Type B pancreatic cell (in vitro differentiated cells): ENCODE measurements around the gene LRRC74B. TPM values are rescaled to one million over a fixed set of nuclear protein-coding genes. Genes with fewer than 3 reads are reported as not detected.
A peak's percentile ranks its signal among the peaks of the same experiment; 100 is the strongest.

ENCODE experiments used
- DNase-seq: peaks from one replicate; pipeline ENCODE4 v3.0.0; 2021; ENCODE audit warnings: mixed read lengths; ENCODE audit not compliant: unreplicated experiment; ENCODE audit errors: extremely low spot score
- H3K27ac Mint-ChIP-seq: 2 replicates; pipeline ENCODE4 v1.8.0; 2021; ENCODE audit warnings: mild to moderate bottlenecking, mixed read lengths
- H3K27me3 Mint-ChIP-seq: 2 replicates; pipeline ENCODE4 v1.8.0; 2021; ENCODE audit warnings: mixed read lengths
- H3K36me3 Mint-ChIP-seq: 2 replicates; pipeline ENCODE4 v1.8.0; 2021; ENCODE audit warnings: mixed read lengths
- H3K4me1 Mint-ChIP-seq: one replicate; pipeline ENCODE4 v1.8.0; 2021; ENCODE audit warnings: mixed read lengths; ENCODE audit not compliant: unreplicated experiment
- H3K4me3 Mint-ChIP-seq: 2 replicates; pipeline ENCODE4 v1.8.0; 2021; ENCODE audit warnings: mild to moderate bottlenecking, mixed read lengths
- H3K9me3 Mint-ChIP-seq: 2 replicates; pipeline ENCODE4 v1.8.0; 2021; ENCODE audit warnings: mixed read lengths
- total RNA-seq: library from RNA; stranded (reverse); gene quantifications from 2 replicates; pipeline ENCODE4 v1.2.1, GENCODE V29; 2021; ENCODE audit warnings: low replicate concordance
- TF ChIP-seq, protein P1 (sequence below): fragments of 200-600 bp; sonication (generic); conservative IDR thresholded peaks from 2 replicates; pipeline ENCODE4 v1.5.0; 2021; ENCODE audit warnings: antibody characterized with exemption, mild to moderate bottlenecking

LRRC74B gene
- total RNA-seq, 1 donor from 2014 or later: 0.65 TPM

GRCh38 chr22:21012446-21013407 is 33.0 kb upstream of the LRRC74B start:
- Mint-ChIP-seq H3K4me3 (peak overlapping the region; percentile 91), H3K36me3 (no peaks in the 10 kb centered on the region), H3K4me1 (peaks cover 22% of the 10 kb centered on the region), H3K27ac (no peak overlapping the region), H3K27me3 (no peaks in the 10 kb centered on the region), H3K9me3 (no peaks in the 10 kb centered on the region)
- DNase-seq: no peak
- TF ChIP-seq, protein P1, sequence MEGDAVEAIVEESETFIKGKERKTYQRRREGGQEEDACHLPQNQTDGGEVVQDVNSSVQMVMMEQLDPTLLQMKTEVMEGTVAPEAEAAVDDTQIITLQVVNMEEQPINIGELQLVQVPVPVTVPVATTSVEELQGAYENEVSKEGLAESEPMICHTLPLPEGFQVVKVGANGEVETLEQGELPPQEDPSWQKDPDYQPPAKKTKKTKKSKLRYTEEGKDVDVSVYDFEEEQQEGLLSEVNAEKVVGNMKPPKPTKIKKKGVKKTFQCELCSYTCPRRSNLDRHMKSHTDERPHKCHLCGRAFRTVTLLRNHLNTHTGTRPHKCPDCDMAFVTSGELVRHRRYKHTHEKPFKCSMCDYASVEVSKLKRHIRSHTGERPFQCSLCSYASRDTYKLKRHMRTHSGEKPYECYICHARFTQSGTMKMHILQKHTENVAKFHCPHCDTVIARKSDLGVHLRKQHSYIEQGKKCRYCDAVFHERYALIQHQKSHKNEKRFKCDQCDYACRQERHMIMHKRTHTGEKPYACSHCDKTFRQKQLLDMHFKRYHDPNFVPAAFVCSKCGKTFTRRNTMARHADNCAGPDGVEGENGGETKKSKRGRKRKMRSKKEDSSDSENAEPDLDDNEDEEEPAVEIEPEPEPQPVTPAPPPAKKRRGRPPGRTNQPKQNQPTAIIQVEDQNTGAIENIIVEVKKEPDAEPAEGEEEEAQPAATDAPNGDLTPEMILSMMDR: no peak

DNA sequence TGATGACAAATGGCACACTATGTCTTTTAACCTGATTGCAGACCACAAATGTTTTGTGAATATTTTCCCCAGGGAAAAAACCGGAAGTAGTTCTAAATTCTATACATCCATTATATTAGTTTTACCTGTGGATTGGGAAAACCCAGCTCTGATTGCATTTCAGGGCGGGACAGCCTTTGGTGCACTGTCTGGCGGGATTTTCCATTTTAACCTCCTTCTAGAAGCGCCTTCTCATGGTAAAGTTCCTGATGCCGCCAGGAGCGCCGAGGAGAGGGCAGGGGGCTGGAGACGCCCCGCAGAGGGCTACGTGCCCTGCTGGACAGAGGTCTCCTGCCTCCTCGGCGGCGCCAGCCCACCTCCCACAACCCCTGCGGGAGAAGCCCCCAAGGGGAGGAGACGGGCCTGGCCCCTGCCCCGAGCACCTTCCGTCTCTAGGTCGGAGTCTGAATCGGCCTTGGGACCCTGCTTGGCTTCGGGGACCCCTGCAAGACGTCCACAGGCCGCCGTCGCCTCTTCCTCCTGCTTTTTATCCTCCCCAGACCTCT is 32.0 kb upstream of the LRRC74B start:
- Mint-ChIP-seq H3K4me1 (peaks cover 22% of the 10 kb centered on the region), H3K36me3 (no peaks in the 10 kb centered on the region), H3K27ac (peak overlapping the region; percentile 80)

DNA sequence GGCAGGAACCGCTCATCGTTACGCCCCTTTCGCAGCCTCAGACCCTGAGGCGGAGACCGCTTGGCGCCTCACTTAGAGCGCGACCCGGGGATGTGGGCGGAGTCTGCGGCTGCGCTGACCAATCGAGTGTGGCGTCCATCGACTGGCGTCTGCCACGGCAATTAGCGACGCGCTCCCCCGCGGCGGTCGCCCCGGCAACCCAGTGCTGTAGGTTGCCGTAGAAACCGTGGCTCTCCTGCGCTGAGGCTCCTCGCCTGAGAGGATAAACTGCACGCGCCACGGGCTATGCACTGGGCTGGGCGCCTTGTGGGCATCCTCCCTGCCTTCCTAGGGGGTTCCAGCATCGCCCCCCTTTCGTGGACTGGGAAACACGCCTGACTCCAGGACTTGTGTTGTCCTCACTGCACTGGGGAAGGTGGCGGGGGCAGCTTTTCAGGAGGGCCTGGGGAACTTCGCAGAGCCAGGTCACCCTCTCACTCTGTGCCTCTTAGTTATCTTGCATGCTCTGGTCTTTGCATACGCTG is 31.5 kb upstream of the LRRC74B start:
- Mint-ChIP-seq H3K27ac (peak overlapping the region; percentile 80), H3K36me3 (no peaks in the 10 kb centered on the region), H3K4me1 (peaks cover 22% of the 10 kb centered on the region), H3K9me3 (no peaks in the 10 kb centered on the region), H3K4me3 (peak overlapping the region; percentile 91), H3K27me3 (no peaks in the 10 kb centered on the region)
- TF ChIP-seq, protein P1: no peak
- DNase-seq: peak; percentile 93

More for the DNA sequence above, 32.0 kb upstream of the LRRC74B start:
- Mint-ChIP-seq H3K9me3 (no peaks in the 10 kb centered on the region), H3K4me3 (peak overlapping the region; percentile 91), H3K27me3 (no peaks in the 10 kb centered on the region)
- DNase-seq: no peak
- TF ChIP-seq, protein P1: no peak

GRCh38 chr22:21014726-21015465 is 30.9 kb upstream of the LRRC74B start, which contains the start of gene P2RX6:
Gene P2RX6 (plus strand): TSS chr22:21015165. CDS start chr22:21015175, 10 bp downstream.
- peaks cover 22% of the 10 kb centered on the region for H3K4me1 Mint-ChIP-seq
- peak; percentile 74 for DNase-seq
- H3K4me3 Mint-ChIP-seq: peak within 1 kb of the TSS; percentile 91
- no peaks in the 10 kb centered on the region for H3K27me3 Mint-ChIP-seq
- no peaks in the 10 kb centered on the region for H3K9me3 Mint-ChIP-seq
- peak within 1 kb of the TSS; percentile 80 for H3K27ac Mint-ChIP-seq
- TF ChIP-seq, protein P1: no peak
- no peaks in the 10 kb centered on the region for H3K36me3 Mint-ChIP-seq

DNA sequence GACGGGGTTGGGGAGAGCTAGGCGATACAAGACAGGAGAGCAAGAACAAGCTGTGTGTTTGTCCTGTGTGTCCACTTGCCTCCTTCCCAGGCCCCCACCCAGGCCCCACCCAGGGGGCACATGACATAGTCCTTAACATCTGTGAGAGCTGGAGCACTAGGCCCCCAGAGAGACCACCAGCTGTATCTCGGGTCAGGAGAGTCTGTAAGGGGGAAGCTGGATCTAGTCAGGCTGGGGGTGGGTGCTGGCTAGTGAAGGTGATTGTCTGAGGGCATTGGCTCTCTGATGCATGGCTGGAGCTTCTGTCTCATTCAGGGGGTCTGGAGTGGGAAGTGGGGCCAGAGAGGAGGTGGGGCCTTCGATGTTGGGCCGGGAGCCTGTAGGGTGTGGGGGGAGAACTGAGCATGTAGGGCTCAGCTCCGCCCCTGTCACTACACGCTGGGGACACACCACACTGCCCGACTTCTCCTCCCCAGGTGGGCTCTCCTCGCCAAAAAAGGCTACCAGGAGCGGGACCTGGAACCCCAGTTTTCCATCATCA is 30.2 kb upstream of the LRRC74B start:
- DNase-seq: no peak
- Mint-ChIP-seq H3K4me3 (peak overlapping the region; percentile 91), H3K4me1 (peaks cover 22% of the 10 kb centered on the region), H3K9me3 (no peaks in the 10 kb centered on the region), H3K27ac (peak overlapping the region; percentile 80), H3K27me3 (no peaks in the 10 kb centered on the region), H3K36me3 (no peaks in the 10 kb centered on the region)
- TF ChIP-seq, protein P1: no peak
